ENCODE results near the gene MXD4.

MXD4 gene

DNA sequence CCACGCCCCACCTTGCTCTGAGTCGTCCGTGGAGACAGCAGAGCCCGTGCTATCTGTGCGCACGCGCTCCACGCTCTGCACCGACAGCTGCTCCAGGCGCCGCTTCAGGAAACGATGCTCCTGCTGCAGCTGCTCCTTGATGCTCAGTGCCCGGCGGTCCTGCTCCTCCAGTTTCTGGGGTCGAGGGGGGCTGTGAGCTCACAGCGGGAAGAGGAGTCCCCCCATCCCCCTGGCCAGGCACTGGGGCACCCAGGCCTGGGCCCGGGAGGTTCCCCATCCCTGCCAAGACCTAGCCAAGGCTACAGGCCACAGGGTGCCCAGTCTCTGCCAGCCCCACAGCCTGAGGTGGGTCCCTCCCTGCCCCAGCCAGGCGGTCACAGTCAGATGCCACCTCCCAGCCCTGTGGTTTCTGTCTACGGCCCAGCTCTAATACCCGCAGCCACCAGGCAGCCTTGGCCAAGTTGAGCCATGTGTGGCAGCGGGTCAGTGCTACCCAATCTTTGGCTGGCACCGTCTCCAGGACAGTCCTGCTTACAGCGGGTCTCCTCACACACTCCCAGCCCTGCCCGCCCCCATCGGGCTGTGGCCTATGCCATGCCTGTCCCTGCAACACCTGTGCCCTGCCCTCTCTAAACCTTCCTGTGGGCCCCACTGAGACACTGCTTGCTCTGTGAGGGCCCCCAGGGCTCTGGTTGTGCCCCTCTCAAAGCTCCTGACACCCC lies 10.7 kb downstream of the MXD4 start:
- no peak for DNase-seq (ENCODE audit: low read depth in 2 of 2)

DNA sequence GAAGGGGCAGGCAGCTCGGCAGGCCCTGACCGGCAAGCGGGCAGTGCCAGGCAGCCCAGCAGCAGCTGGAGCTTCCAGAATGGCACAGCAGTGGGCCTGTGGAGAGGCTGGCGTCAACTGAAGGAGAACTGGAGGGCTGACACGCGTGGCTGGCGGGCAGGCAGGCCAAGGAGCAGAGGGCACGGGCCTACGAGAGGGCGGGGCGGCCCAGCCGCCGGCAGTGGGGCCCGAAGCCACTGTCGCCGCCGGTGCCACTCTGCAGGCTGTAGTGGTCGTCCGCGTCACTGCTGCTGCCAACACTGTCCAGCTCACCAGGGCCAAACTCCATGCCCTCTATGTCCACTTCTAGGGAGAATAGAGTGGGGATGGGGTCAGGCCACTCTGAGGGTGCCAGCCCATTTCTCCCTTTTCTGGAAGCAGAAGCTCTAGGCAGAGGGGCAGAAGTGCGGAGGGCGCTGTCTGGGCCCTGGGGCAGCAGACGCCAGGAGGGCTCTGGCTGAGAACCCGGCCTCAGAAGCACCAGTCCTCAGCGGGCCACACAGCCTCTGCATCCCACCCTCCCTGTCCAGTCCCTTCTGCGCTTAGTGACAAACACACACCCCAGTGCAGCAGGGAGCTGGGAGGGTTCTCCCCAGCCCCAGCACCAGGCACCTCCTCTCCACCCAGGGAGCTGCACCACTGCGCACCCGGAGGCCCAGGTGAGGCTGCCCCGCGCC lies 11.4 kb downstream of the MXD4 start:
- no peak for DNase-seq (ENCODE audit: low read depth in 2 of 2)

DNA sequence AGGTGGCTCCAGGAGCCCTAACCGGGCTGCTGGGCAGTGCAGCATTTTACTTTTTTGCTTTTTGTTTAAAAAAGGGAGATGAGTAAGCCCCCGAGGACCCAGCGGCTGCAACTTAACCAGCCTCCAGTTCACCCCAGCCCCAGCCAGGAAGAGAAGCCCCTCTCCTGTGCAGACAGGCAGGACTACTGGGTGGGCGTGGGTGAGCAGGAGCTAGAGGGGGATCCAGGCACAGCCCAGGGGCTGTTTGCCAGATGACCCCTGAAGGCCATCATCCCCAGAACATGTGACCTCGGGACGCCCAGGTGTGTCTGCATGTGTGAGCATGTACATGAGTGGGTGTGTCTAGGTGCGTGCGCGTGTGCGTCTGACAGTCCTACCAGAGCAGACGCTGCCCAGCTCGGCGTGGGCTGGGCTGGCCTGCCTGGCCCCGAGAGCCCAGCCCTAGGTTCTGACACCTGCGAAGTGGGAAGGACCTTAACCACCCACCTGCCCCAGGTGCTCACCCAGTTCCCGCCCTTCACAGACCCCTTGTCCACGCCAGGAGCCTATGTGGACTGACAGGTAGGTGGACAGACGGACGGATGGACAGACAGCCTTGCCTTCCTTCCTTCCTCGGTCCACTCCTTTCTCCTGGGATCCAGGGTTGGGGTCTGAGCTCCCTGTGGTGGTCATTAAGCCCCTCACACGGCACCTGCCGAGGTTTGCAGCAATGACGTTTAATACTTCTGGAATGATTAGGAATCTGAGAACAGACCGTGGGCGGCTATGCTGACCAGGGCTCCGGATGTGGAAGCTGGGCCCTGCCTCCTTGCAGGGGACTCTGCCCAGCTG lies 12.2 kb downstream of the MXD4 start:
- no peak for DNase-seq (ENCODE audit: low read depth in 2 of 2)

GRCh38 chr4:2248821-2249261 lies 13.1 kb downstream of the MXD4 start:
- DNase-seq (ENCODE audit: low read depth in 2 of 2) = no peak

GRCh38 chr4:2248044-2248780 lies 13.7 kb downstream of the MXD4 start:
- no peak for DNase-seq (ENCODE audit: low read depth in 2 of 2)

- no peak for DNase-seq (ENCODE audit: low read depth in 2 of 2)
Measured at GRCh38 chr4:2247128-2248043, 14.5 kb downstream of the MXD4 start.

GRCh38 chr4:2246384-2247127 lies 15.4 kb downstream of the MXD4 start:
- DNase-seq (ENCODE audit: low read depth in 2 of 2) = no peak

GRCh38 chr4:2245787-2246275 lies 16.1 kb downstream of the MXD4 start:
- DNase-seq (ENCODE audit: low read depth in 2 of 2) = no peak

DNA sequence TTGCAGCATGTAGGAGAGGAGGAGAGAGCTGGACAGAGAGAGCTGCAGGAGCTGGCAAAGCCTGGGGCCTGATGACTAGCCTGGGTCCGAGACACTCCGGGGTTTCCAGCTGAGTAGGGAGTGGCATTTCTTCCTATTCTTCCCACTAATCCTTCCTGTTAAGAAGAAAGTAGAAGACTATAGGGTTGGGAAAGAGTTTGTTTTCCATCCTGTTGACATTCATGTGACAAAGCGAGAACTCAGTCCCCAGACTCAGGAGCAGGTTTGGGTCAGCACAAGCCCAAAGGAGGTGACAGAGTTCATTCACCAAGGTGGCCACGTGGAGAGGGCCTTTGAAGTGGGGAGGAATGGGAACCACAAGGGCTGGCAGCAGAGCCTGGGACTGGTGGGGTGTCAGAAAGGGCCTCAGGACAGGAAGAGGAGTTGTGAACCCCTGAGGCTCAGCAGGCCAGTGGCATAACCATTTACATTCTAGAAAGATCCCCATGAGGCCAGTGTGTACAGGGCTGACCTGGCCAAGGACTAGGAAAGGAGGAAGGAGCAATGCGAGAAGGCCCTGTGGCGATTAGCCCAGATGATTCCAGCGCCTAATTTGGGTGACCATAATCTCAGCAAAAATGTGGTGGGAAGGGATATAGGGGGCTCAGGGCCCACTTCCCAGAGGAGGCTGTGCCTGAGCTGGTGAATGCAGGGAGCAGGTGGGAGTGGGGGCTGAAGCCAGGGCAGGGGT lies 16.7 kb downstream of the MXD4 start:
- no peak for DNase-seq (ENCODE audit: low read depth in 2 of 2)

DNA sequence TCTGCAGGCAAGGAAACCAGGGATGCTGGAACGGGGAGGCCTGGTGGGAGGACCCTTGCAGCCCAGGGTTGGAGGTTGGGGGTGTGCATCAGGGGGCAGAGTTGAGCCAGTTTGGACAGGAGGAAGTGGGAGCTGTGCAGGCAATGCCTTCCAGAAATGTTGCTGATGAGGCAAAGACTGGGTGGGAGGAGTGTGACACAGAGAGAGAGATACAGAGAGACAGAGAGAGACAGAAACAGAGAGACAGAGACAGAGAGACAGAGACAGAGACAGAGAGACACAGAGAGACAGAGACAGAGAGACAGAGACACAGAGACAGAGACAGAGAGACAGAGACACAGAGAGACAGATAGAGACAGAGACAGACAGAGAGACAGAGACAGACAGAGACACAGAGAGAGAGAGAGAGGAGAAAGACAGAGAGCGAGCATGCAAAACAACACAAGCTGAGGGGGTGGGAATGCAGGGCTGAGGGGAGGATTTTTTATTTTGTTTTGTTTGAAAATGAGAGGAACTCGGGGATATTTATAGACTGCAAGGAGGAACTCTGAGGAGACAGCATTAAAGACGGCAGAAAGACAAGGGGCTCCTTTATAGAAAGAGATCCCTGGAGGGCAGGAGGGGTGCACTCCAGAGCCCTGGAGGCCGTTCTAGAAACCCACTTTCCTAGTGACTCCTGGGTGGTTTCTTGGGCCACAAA lies 18.1 kb downstream of the MXD4 start:
- DNase-seq (ENCODE audit: low read depth in 2 of 2) = no peak

DNA sequence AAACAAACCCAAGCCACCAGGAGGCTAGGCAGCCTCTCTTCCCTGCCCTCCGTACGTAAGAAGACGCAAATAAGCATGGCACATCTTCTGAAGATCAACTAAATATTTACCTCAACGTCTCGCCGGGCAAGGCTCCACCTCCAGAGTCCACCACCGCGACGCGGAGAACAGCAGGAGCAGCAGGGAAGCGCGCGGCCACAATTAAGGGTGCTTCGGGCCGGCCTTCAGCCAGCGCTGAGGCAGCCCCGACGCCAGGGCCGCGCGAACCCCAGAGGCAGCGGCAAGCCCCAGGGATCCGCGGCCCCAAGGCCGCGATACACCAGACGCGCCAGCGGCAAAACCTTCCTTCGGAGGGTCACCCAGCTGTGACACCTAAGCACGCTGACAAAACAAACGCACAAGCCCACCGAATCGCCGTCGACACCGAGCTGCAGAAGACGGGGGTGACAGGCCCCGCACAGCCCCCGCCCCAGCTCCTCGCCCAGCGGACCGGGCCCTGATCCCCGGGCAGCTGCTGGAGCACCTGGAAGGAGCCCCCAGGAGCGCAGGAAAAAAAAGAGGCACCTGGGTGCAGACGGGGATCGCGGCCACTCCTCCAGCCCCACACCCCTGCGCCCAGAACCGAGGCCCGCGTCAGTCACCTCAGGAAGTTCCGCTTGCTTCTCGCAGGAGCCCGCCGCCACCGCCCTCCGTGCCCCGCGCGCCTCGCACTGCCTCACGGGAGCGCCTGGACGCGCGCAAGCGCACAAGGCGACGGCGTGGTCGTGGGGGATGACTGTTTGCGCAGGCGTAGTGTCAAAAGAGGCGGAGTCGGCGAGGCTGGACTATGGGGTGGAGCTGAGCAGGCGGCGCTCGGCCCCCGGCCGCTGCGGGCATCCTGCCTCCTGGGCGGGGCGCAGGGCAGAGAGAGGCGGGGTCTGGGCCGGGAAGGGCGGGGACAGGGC lies 20.2 kb downstream of the MXD4 start, which contains the start of the genes HAUS3 and POLN:
TSS of gene HAUS3 (minus strand) at position 712 of the 944 bp plus-strand sequence. CDS start 1,175 bp downstream, outside the sequence.
TSS of gene POLN (minus strand) at position 712 of the 944 bp plus-strand sequence. CDS start 12,890 bp downstream, outside the sequence.
- peak; percentile 98 for DNase-seq (ENCODE audit: low read depth in 2 of 2)

DNA sequence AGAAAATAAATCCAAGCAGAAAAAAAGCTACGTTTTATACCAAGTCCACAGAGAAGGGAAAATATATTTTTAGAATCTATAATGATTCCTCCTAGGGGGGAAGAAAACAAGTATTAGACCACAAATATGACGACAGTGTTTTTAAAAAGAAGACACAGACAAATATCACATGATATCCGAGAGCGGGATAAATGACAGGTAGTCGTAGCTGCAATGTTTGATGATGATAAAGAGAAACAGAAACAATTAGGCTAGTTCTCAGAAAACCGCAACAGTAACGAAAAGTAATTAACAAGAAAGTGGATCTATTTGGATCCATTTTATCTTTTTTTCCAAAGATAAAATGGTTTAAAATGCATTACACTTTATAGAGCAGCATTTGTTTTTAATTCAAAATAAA lies 20.9 kb downstream of the MXD4 start:
- no peak for DNase-seq (ENCODE audit: low read depth in 2 of 2)

DNA sequence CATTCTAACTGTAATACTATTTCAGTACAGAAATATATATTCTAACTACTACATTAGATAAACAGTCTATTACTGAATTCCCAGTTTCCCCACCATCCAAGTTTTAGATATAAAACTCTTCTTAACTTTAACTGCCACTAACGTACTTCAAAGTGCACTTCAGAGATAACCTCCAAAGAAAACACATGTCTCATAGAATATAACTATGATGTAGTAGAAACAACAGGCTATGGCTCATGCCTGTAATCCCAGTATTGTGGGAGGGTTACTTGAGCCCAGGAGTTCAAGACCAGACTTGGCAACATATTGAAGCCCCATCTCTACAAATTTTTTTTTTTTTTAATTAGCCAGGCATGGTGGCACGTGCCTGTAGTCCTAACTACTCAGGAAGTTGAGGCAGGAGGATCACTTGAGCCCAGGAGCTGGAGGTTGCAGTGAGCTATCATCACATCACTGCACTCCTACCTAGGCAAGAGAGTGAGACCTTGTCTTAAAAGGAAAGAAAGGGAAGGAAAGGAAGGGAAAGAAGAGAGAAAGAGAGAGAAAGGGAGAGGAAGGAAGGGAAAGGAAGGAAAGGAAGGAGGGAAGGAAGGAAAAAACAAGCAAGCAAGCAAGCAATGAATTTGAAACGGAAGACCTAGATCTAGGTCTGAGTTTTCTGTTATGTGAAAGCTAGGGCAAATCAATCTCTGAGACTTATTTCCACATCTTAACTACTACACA lies 24.8 kb downstream of the MXD4 start:
- DNase-seq (ENCODE audit: low read depth in 2 of 2) = no peak

DNA sequence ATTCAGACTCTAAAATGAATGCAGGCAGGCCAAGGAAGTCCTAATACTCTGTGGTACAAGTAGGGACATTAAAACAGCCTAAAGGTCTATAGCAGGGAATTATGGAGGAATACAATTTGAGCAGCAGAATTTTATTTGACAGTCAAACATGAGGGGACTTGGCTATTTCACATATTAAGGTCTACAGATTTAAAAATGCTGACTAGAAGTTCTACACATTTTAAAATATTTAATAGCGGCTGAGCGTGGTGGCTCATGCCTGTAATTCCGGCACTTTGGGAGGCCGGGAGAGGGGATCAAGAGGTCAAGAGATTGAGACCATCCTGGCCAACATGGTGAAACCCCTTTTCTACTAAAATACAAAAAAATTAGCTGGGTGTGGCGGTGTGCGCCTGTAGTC lies 30.8 kb downstream of the MXD4 start:
- DNase-seq (ENCODE audit: low read depth in 2 of 2) = no peak

DNA sequence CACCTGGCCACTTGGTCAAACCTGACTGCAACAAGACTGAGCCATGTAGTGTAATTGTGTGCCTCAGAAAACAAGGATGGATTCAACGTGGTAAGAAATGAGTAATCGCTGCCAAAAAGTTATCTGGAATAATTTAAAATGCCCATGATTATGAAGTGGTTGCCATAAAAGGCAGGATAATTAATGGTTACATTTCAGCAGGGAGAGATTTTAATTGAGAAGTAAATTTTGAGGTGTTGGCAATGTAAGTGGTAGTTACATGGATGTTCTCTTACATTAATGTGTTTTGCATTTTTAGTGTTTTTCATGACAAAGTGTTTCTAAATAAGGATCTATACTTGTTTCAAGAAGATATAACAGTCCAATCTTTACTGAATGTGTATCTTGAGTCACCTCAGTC lies 35.6 kb downstream of the MXD4 start:
- no peak for DNase-seq (ENCODE audit: low read depth in 2 of 2)

- no peak for DNase-seq (ENCODE audit: low read depth in 2 of 2)
Measured at GRCh38 chr4:2222838-2223237, 39.1 kb downstream of the MXD4 start.

Data from activated CD8-positive, alpha-beta memory T cell treated with anti-CD3 and anti-CD28 coated beads for 4 hours (primary cell).